NCI-H2029 (cell line): ENCODE data around the gene TMEM185B.
A peak's percentile ranks its signal among the peaks of the same experiment; 100 is the strongest.
"Not testable (repeated sequence)": the region's sequence is repeated elsewhere in the genome, so short reads cannot be mapped to it uniquely, and the experiment has no call there.

Experiments used
- DNase-seq: peaks from one replicate; lab custom pipeline; 2025; lab: John Stamatoyannopoulos, UW

The TMEM185B gene

DNA sequence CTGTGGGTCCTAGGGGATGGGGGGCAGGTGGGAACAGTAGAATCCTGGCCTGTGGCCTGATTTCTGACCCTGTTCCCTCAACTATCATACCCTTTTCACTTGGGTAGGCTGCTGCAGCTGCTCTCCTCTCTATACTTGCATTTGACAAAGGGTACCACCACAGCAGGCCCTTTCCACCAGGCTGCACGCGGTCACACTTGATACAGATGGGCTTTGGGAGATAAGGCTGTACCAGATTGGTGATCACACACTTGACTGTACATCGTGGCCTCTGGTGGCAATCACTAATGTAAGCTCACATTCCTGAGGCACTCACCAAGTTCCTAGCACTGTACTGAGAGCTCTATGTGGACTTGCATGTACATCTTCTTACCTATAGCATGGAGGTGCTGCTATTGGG, 27.9 kb upstream of the TMEM185B start:
- DNase-seq, result no peak

DNA sequence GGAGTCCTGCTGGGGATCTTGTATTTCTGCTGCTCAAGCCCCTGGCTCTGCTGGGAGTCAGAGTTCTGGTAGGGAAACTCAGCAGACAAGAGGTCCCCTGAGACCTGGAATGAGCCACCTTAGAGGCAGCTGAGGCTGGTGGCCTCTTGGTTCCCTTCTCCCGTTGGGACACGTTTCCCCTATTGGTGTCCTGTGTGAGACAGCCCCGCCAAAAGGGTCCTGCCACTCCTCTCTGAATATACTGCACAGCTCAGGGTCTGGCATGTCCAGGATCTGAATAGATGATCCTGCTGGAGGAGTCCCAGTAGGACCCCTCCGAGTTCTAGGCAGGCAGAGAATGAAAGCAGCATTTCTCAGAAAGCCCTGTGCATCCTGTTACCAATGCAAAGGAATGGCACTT, 27.4 kb upstream of the TMEM185B start:
- DNase-seq, result no peak

DNA sequence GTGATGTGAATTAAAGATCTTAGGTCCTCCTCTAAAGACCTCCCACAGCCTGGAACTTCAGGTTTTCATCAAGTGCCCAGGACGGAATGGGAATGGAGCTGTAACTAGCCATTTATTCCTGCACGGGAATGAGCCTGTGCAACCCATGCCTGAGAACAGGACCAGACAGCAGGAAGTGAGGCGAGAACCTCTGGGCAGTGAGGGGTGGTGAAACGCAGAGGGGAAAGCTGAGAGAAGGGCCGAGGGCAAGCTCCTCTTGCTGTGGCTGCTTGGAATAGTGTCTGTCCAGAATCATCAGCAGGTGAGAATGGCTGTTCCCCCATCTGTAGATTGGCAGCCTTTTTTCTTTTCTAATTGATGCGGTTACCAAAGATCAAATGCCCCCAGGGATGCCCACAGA, 24.7 kb upstream of the TMEM185B start:
- DNase-seq, result no peak

DNA sequence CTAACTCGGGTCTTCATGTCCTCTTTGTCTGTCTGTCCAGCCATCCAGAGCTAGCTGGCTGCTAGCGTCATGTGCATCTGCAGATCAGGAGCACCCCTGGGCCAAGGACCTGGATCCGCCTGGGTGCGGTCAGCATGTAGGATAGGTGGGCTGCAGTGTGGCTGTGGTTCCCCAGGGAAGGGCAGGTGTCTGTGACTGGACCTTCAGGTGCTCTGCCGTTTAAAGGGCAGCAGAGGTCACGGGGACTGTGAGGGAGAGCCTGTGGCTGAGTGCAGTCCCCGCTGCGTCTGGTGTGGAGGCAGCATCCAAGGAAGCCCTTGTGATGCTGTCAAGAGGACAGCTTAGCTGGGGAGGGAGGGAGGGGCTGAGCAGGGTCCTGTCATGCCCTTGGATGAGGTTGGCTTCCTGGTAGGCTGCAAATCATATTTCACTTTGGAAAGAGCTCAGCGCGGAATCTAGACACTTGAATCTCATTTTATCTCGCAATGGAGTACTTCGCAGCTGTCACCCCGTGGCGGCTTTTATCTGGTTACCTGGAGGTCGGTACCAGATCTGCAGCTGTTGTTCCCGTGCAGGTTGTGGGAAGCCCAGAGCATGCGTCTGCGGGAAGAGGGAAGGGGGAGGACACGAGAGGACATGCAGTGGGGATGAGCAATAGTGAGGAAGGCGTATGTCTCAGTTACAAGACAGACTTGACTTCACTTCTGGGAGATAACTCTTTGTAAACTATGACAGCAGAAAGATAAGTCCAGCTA, 23.5 kb upstream of the TMEM185B start:
- DNase-seq, result peak; percentile 33

DNA sequence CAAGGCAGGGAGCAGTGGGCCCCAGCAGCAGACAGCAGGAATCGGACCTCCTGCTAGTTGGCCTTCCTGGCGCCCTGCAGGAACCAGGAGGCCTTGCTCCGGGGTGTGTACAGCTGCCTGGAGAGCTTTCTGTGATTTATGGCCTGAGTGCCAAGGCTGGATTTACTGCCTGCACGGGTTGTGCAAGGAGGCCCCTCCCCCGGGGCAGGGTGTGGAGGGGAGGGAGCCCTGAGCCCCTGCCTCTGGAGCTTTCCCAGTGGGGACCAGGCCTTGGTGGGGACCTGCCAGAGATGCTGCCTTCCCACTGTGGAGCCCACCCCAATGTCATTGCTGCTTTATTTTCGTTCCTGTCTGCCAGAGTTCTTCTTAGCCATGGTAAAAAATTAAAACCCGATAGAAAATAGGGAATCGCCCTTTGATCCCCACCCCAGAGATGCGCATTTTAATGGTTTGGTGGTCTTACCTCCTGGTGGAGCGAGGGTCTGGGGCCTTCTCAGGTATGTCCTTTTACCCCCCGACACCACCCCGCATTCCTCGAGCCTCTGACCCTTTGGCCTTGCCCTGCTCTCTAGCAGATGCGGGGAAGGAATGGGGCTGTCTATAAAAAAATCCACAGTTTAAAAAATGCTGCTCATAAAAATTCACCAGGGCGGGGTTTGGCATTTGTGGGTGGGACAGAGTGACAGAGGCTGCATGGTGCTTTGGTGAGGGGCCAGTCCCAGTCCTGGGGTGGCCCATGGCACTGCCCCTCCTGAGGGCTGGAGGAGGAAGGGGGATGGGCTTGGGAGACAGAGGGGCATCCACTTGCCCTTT, 22.5 kb upstream of the TMEM185B start:
- no peak for DNase-seq

DNA sequence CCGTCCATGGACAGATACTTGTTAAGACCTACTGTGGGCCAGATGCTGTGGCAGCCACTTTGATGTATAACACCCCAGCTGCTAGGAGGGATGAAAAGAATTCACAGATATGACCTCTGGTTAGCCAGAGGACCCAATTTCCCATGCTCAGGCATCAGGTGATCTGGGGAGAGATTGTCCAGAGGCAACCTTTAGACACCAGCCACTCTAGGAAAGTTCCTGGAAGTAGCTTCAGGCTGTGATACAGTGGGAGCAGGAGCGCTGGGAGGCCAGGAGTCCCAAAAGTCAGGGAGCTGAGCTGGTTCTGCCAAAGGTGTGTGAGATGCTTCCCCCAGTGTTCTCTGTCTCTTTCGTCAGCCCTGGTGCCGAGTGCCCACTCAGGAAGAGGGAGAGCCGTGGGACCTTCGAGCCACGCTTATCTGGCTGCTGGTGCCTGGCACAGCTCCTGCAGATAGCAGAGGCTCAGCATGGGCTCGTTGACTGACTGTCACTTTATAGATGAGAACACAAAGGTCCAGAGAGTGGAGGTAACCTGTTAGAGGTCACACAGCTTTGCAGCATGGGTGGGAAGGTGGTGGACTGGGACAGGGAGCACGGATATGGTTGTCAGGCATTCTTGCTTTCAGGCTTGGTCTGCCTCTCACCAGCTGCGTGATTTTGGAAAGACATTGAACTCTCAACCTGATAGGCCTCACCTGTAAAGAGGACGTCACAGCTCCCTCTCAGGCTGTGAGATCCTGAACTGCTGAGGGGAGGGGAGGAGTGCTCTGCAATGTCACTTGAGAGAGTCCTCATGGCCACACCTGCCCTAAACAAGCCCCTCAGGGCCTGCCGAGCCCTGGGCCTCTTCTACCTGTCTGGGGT, 21.7 kb upstream of the TMEM185B start:
- DNase-seq, result no peak

DNA sequence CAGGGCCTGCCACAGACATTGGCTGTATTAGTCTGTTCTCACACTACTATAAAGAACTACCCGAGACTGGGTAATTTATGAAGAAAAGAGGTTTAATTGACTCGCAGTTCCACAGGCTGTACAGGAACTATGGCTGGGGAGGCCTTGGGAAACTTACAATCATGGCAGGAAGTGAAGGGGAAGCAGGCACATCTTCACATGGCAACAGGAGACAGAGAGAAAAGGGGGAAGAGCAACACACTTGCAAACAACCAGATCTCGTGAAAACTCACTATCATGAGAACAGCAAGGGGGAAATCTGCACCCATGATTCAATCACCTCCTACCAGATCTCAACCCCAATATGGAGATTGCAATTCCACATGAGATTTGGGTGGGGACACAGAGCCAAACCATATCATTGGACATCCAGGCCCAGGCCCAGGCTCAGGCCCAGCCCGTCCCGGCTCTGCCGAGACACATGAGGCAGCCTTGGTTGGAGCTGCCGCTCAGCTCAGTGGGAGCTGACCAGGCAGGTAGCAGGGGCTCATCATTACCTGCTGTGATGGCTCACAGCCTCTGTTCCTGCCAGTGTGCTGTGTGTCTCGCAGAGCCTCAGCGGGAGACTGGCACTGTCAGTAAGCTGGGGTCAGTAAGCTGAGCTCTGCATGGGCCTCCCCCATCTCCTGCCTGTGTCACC, 20.8 kb upstream of the TMEM185B start:
- DNase-seq, result no peak

DNA sequence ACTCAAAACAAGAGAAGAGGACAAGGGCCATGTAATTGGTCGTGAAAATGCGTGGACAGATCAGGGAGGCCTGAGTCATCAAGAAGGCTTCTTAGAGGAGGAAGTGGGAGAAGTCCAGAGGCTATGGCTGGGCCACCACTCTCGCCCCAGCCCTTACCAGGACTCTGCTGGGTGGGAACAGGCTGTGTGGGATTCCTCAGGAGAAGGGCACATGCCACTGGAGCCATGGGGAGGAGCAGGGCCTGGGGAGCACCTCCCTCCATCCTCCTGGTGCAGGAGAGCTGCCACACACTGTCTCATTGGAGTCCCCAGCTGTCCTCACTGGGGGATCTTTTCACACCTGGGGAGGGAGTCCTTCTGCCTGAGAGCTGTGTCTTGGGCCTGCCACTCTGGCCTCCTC, 20.0 kb upstream of the TMEM185B start:
- DNase-seq, result no peak

DNA sequence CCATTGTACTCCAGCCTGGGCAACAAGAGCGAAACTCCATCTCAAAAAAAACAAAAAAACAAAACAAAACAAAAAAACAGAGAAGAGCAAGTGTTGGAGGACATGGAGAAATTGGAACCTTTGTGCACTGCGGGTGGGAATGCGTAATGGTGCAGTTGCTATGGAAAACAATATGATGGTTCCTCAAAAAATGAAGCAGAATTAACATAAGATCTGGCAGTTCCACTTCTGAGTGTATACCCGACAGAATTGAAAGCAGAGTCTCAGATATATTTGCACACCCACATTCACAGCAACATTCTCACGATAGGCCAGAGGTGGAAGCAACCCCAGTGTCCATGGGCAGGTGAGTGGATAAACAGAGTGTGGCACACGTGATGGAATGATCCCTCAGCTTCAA, 18.5 kb upstream of the TMEM185B start:
- no peak for DNase-seq

DNA sequence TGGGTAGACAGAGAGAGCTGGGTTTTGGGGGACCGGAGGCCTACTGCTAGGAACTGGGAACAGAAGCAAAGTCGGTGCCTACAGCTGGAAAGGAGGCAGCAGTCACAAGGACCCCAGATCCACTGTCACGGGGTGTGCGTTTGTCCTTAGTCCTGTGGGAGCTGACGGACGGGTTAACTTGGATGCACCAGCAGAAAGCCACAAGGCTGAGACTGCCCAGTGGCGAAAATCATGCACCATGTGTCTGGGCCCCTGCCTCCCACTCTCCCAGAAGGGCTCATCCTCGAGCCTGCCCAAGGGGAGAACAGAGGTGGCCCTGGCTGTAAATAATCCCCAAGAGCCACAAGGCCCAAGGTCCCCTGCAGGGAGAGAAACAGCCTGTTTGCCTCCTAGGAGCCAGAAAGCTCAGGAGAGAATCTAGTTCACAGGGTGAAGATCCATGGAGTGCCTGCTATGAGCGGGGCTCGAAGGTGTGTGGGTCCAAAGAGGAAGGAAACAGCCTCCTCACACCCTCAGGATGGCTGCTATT, 17.8 kb upstream of the TMEM185B start:
- no peak for DNase-seq

DNA sequence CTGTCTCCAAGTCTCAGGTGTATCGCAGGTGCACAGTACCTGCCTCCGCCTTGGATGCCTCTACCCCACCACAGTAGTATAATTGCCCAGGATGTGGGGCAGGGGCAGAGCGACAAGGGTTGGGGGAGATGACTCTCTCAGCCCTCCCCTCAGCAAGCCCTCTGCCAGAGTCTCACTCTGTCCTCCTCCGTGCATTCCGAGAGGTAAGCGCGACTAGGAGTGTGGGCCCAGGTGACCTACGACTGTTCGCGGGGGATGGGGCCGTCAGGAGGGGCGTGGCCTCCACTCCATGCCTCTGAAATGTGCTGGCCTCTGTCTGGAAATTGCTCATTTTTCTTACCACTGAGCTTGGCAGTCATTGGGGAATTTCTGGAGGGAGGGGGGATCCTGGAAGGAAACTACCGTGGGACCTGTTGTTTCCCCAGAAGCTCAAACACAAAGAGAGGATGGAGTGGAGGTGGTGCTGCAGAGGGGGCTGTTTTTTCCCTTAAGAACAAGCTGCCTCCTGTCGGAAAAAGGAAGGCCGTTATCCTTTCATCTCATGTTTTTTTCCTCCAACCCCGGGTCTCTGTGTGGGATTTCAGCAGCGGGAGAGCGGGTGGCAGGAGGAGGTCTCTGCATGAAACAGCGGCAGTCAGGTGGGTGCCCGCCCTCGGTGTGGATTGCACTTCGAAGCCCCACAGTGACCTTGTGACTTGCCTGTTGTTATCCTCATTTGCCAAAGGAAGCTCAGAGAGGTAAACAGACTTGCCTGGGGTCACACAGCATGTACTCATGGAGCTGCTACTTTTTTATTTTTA, 16.5 kb upstream of the TMEM185B start:
- DNase-seq, result no peak

DNA sequence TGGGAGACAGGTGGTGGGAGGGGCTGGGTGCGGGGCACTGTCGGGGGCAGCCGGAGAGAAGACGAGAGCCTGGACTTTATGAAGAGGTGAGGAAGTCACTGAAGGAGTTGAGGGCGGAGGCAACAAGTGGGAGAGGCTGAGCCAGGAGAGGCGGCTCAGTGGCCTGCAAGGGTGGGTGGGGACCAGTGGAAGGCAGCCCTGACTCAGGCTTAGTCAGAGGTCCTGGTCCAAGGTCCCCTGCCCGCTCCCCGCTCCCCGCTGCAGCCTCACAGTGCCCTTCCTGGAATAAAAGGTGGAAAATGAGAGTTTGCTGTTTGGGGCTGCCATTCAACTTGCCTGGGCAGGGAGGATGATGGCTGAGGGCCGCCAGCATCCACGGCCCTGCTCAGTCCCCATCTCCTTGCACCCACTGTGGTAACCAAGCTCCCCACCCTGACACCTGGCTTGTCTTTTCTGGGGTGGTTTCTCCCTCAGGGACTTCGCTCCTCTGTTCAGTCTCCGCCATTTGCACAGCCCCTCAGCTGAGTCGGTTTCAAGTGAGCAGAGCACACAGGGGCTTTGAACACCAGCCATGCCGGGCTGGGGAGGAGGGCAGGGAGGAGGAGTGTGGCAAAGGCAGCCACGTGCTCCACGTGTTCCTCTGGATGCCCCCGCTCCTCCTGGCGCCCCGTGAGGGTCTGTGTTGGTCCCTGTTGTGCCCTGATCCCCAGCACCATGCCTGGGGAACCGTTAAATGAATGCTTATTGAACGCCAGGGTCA, 15.7 kb upstream of the TMEM185B start:
- DNase-seq, result no peak

DNA sequence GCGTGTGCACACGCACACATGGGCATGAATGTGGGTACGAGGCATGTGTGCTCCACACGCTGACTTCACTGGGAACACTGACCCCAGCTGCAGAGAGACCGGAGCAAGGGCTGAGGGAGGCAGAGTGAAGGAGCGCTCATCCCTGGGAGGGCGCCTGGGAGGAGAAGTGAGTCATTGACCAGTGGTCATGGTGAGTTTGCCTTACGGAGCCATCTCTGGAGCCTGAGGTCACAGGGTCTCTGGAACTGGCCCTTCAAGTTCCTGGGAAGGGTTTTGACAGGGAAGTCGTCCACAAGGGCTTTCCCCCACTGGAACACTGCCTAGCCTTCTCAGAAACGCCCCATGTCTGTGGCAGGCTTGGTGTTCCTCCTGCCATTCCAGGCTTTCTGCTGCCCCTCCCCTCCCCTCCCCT, 14.3 kb upstream of the TMEM185B start:
- DNase-seq, result no peak

DNA sequence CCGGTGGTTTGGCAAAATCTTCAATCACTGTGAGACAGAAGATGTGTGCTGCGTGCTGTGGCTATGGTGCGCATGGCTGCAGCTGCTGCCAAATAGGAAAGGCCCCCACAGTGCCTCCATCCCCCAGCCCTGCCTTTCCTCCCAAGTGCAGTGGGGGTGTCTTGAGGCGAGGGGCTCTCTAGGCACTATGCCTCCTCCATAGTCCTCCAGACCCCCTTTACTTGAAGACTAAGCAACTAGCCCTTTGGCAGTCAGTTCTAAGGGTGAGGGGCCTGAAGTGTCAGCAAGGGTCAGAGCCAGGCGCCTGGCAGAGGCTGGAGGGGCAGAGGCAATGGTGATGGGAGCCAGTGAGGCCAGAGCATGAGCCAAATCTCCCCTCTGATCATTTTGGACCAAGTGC, 13.6 kb upstream of the TMEM185B start:
- no peak for DNase-seq

DNA sequence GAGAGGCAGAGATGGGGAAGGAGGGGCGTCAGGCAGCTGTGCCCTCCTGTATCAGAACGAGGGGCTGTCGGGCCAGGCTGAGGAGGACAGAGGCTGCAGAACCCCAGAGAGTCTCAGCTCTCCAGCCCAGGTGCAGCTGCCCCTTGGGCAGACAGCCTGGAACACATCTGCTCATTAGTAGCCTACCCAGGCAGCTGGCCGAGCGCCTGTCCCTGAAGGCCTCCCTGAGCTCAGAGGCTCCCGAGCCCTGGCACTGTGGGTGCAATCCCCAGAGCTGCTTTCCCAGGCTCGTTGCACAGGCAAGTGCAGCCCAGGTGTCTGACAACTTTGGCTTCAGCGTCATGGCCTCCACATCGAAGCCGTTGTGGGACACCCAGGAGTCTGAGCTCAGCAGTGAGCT, 13.1 kb upstream of the TMEM185B start:
- DNase-seq, result no peak

DNA sequence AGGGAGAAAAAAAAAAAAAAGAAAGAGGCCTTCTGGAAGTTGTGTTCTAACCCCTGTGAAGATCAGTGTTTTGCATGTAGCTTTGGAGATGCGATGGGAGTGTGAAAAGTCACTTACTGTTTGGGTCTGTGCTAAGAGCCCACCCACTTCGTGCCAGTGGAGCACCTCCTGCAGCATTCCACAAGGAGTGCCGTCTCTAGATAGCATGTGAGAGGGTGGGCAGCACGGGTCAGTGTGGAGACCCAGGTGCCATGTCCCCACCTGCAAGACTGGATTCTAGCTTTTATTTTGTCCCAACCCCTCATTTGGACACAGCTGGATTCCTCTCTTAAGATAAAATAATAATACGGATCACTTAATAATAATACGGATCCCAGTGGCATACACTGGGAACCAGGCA, 12.5 kb upstream of the TMEM185B start:
- no peak for DNase-seq

DNA sequence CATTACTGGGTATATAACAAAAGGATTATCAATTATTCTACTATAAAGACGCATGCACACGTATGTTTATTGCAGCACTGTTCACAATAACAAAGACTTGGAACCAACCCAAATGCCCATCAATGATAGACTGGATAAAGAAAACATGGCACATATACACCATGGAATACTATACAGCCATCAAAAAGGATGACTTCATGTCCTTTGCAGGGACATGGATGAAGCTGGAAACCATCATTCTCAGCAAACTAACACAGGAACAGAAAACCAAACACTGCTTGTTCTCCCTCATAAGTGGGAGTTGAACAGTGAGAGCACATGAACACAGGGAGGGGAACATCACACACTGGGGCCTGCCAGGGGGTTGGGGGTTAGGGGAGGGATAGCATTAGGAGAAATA, 12.0 kb upstream of the TMEM185B start:
- DNase-seq, result not testable (repeated sequence)

DNA sequence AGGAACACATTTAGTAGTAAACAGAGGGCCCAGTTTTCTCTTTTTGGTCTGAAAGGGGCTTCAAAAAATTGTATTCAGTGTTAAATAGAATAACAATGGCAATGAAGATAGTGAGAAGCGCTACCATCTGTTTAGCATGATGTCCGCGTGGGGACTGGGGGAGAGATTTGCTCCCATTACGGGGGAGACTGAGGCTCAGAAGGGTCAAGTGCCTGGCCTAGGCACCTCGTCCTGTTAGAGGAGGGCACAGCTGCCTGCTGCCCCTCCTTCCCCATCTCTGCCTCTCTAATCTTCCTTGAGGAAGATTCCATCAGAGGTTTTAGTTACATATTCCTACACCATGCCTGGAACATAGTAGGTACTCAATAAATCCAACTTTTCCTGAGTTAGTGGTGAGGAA, 10.1 kb upstream of the TMEM185B start:
- DNase-seq, result no peak

DNA sequence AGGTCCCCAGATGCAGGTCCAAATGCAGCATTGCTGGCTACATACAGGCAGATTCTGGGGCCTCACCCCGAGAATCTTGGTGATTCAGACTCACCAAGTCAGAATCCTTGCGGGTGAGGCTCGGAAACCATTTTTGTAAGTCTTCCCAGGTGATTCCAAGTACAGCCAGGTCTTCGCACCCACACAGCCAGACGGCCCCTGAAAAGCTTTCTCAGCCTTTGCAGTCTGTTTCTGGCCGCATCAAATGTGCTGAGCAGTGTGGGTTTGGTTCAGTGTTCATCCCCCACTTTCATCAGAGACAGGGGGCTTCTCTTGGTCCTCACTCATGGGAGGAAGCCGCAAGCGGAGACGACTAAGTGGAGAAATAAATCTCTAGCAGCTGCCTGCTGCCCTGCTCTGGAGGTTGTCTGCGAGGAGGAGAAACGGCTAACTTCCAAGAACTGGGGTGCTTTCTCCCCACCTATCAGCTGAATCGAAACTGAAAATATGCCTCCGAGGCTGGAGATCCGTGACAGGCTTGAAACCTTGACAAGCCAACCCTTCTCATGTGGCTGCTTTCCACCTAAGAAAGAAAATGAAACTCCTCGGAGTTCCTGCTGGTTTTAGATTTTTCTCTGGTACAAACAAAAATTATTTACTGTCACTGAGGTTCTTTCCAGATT, 8.9 kb upstream of the TMEM185B start:
- no peak for DNase-seq

DNA sequence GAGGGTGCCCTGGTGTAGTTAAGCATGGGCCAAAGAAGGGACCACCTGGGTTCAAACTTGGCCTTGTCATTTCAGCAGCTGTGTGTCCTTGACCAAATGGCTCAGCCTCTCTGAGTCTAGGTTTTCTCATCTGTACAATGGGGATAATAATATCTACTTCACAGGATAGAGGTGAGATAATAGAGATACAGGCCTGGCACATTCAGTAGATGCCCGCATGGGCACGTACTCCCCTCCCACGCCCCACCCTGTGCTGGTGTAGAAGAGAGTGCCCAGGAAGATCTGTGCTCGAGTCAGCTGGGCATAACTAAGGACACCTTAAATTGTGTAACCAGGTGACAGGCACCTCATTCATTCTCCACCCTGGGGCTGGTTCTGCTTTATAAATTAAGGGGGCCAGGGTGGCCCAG, 8.4 kb upstream of the TMEM185B start:
- DNase-seq, result no peak
